Measurements from ENCODE around the gene DBT. TPM values are rescaled to one million over a fixed set of nuclear protein-coding genes. Genes with fewer than 3 reads are reported as not detected.

DBT gene
- total RNA-seq, 6 donors from 2014 or later = 4.4 to 17.1 (median 9.8) TPM

- no peak for DNase-seq
- H3K36me3 ChIP-seq = peaks cover 5 to 81% (median 46%) of the 10 kb centered on the region in 4 donors
- H3K4me3 ChIP-seq = no peak overlapping the region
- no peaks in the 10 kb centered on the region for H3K27me3 ChIP-seq
- no peaks in the 10 kb centered on the region for H3K9me3 ChIP-seq
- H3K4me1 ChIP-seq = no peaks in the 10 kb centered on the region
- TF ChIP-seq EP300 (IDR thresholded peaks at IDR 0.05) (no peak), POLR2AphosphoS5 (IDR thresholded peaks at IDR 0.05) (no peak), CTCF (IDR thresholded peaks at IDR 0.05) (no peak), POLR2A (IDR thresholded peaks at IDR 0.05) (no peak)
- H3K27ac ChIP-seq = no peak overlapping the region
- ATAC-seq (ENCODE audit: low FRiP score in 2 of 2) = no peak
- WGBS, 2 donors = 93 to 100% methylated on average over 2 of the region's 2 CpGs
Measured at GRCh38 chr1:100290291-100290690, 40.7 kb upstream of the DBT start.

GRCh38 chr1:100287162-100287561 lies 37.5 kb upstream of the DBT start:
- TF ChIP-seq EP300 (IDR thresholded peaks at IDR 0.05) (no peak), CTCF (IDR thresholded peaks at IDR 0.05) (no peak), POLR2AphosphoS5 (IDR thresholded peaks at IDR 0.05) (no peak), POLR2A (IDR thresholded peaks at IDR 0.05) (no peak)
- Histone ChIP-seq H3K4me3 (no peak overlapping the region), H3K27ac (no peak overlapping the region), H3K36me3 (peaks cover 8 to 95% (median 60%) of the 10 kb centered on the region in 4 donors), H3K27me3 (no peaks in the 10 kb centered on the region), H3K4me1 (no peaks in the 10 kb centered on the region), H3K9me3 (no peaks in the 10 kb centered on the region)
- ATAC-seq (ENCODE audit: low FRiP score in 2 of 2) = no peak
- 98 to 100% methylated on average over 3 of the region's 3 CpGs for WGBS, 2 donors
- DNase-seq = no peak

- peaks cover 8 to 95% (median 54%) of the 10 kb centered on the region in 4 donors for H3K36me3 ChIP-seq
- TF ChIP-seq POLR2A (IDR thresholded peaks at IDR 0.05) (no peak), POLR2AphosphoS5 (IDR thresholded peaks at IDR 0.05) (no peak), EP300 (IDR thresholded peaks at IDR 0.05) (no peak), CTCF (IDR thresholded peaks at IDR 0.05) (no peak)
- no peaks in the 10 kb centered on the region for H3K27me3 ChIP-seq
- H3K4me3 ChIP-seq = no peak overlapping the region
- no peak overlapping the region for H3K27ac ChIP-seq
- no peak for ATAC-seq (ENCODE audit: low FRiP score in 2 of 2)
- H3K4me1 ChIP-seq = no peaks in the 10 kb centered on the region
- H3K9me3 ChIP-seq = no peaks in the 10 kb centered on the region
- 98 to 99% methylated on average over 5 of the region's 5 CpGs for WGBS, 2 donors
- DNase-seq = no peak
Measured at GRCh38 chr1:100284591-100284990, 35.0 kb upstream of the DBT start.

- peaks cover 7 to 95% (median 60%) of the 10 kb centered on the region in 4 donors for H3K36me3 ChIP-seq
- H3K4me1 ChIP-seq = no peaks in the 10 kb centered on the region
- DNase-seq (no peak), ATAC-seq (ENCODE audit: low FRiP score in 2 of 2) (no peak)
- 78 to 81% methylated on average over 2 of the region's 2 CpGs for WGBS, 2 donors
- TF ChIP-seq EP300 (IDR thresholded peaks at IDR 0.05) (no peak), POLR2A (IDR thresholded peaks at IDR 0.05) (no peak), POLR2AphosphoS5 (IDR thresholded peaks at IDR 0.05) (no peak), CTCF (IDR thresholded peaks at IDR 0.05) (no peak)
- H3K27me3 ChIP-seq = no peaks in the 10 kb centered on the region
- no peak overlapping the region for H3K4me3 ChIP-seq
- no peak overlapping the region for H3K27ac ChIP-seq
- H3K9me3 ChIP-seq = no peaks in the 10 kb centered on the region
Measured at GRCh38 chr1:100279954-100280682, 30.5 kb upstream of the DBT start.
